ENCODE results near the gene PPIP5K1.

PPIP5K1 gene

DNA sequence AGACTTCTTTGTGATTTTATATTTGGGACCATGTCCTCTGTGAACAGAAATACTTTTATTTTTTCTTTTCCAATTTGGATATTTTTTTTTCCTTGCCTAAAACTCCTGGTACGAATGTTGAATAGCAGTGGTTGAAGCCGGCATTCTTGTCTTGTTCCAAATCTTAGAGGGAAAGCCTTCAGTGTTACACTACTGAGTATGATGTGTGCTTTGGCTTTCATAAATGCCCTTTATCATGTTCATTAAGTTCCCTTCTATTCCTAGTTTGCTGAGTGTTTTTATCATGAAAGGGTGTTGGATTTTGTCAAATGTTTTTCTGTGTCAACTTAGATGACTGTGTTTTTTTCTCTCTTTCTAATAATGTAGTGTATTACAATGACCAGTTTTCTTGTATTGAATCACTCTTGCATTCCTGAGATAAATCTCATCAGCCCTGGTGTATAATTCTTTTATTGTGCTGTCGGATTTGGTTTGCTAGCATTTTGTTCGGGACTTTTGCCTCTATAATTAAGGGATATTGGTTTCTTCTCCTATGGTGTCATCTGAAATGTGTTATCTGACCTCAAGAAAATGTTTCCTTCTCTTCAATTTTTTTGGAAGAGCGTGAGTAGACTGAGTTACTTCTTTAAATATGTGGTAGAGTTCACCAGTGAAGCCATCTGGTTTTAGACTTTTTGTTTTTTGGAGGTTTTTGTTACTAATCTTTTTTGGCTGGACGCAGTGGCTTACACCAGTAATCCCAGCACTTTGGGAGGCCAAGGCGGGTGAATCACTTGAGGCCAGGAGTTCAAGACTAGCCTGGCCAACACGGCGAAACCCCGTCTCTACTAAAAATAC, 39.3 kb downstream of the PPIP5K1 start:
- Histone ChIP-seq H3K27ac (replicated peaks) (no peak overlapping the region), H3K27me3 (ENCODE audit: insufficient read depth, poor library complexity, severe bottlenecking) (no peaks in the 10 kb centered on the region), H3K4me3 (replicated peaks; ENCODE audit: insufficient read depth, low read length) (no peak overlapping the region)
- no peak for TF ChIP-seq GABPA (IDR thresholded peaks at IDR 0.05; ENCODE audit: low read depth)
- TF ChIP-seq SPI1 (IDR thresholded peaks at IDR 0.05; ENCODE audit: borderline replicate concordance, low read depth): no peak
- TF ChIP-seq, protein P1, sequence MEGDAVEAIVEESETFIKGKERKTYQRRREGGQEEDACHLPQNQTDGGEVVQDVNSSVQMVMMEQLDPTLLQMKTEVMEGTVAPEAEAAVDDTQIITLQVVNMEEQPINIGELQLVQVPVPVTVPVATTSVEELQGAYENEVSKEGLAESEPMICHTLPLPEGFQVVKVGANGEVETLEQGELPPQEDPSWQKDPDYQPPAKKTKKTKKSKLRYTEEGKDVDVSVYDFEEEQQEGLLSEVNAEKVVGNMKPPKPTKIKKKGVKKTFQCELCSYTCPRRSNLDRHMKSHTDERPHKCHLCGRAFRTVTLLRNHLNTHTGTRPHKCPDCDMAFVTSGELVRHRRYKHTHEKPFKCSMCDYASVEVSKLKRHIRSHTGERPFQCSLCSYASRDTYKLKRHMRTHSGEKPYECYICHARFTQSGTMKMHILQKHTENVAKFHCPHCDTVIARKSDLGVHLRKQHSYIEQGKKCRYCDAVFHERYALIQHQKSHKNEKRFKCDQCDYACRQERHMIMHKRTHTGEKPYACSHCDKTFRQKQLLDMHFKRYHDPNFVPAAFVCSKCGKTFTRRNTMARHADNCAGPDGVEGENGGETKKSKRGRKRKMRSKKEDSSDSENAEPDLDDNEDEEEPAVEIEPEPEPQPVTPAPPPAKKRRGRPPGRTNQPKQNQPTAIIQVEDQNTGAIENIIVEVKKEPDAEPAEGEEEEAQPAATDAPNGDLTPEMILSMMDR (IDR thresholded peaks at IDR 0.05; ENCODE audit: insufficient read depth, low read length): no peak
- TF ChIP-seq, protein P2, sequence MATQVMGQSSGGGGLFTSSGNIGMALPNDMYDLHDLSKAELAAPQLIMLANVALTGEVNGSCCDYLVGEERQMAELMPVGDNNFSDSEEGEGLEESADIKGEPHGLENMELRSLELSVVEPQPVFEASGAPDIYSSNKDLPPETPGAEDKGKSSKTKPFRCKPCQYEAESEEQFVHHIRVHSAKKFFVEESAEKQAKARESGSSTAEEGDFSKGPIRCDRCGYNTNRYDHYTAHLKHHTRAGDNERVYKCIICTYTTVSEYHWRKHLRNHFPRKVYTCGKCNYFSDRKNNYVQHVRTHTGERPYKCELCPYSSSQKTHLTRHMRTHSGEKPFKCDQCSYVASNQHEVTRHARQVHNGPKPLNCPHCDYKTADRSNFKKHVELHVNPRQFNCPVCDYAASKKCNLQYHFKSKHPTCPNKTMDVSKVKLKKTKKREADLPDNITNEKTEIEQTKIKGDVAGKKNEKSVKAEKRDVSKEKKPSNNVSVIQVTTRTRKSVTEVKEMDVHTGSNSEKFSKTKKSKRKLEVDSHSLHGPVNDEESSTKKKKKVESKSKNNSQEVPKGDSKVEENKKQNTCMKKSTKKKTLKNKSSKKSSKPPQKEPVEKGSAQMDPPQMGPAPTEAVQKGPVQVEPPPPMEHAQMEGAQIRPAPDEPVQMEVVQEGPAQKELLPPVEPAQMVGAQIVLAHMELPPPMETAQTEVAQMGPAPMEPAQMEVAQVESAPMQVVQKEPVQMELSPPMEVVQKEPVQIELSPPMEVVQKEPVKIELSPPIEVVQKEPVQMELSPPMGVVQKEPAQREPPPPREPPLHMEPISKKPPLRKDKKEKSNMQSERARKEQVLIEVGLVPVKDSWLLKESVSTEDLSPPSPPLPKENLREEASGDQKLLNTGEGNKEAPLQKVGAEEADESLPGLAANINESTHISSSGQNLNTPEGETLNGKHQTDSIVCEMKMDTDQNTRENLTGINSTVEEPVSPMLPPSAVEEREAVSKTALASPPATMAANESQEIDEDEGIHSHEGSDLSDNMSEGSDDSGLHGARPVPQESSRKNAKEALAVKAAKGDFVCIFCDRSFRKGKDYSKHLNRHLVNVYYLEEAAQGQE (IDR thresholded peaks at IDR 0.05; ENCODE audit: insufficient replicate concordance, low read depth): no peak
- TF ChIP-seq POLR2AphosphoS5 (IDR thresholded peaks at IDR 0.05; ENCODE audit: low read depth): no peak
- no peak for DNase-seq (ENCODE audit: low read depth in 1 of 2, low spot score in 1 of 2)

DNA sequence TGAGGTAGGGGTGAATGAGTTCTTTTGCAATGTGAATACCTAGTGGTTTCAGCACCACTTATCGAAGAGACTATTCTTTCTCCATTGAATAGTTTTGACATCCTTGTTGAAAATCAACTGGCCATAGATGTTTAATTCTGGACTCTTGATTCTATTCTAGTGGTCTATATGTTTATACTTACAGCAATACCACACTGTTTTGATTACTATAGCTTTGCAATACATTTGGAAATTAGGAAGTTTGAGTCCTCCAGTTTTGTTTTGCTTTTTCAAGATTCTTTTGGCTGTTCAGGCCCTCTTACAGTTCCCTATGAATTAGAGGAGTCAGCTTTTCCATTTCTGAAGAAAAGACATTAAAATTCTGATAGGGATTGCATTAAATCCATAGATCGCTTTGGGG, 42.5 kb downstream of the PPIP5K1 start:
- Histone ChIP-seq H3K4me3 (replicated peaks; ENCODE audit: insufficient read depth, low read length) (no peak overlapping the region), H3K27me3 (ENCODE audit: insufficient read depth, poor library complexity, severe bottlenecking) (no peaks in the 10 kb centered on the region), H3K27ac (replicated peaks) (no peak overlapping the region)
- TF ChIP-seq, protein P1 (IDR thresholded peaks at IDR 0.05; ENCODE audit: insufficient read depth, low read length): no peak
- TF ChIP-seq, protein P2 (IDR thresholded peaks at IDR 0.05; ENCODE audit: insufficient replicate concordance, low read depth): no peak
- TF ChIP-seq POLR2AphosphoS5 (IDR thresholded peaks at IDR 0.05; ENCODE audit: low read depth) (no peak), GABPA (IDR thresholded peaks at IDR 0.05; ENCODE audit: low read depth) (no peak), SPI1 (IDR thresholded peaks at IDR 0.05; ENCODE audit: borderline replicate concordance, low read depth) (no peak)
- DNase-seq (ENCODE audit: low read depth in 1 of 2, low spot score in 1 of 2): no peak

DNA sequence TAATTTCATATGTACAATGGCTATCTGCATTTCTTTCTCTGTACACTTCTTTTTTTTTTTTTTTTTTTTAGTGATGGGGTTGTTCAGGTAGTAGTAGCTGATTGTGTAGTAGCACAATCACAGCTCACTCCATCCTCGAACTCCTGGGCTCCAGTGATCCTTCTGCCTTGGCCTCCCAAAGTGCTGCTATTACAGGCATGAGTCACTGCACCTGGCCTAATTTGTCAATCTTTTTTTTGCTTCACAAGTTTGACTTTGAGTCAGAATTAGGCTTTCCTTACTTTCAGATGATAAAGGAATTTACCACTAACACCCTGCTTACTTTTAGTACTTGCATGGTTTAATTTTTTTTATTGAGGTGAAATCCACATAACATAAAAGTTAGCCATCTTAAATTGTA, 44.6 kb downstream of the PPIP5K1 start:
- Histone ChIP-seq H3K4me3 (replicated peaks; ENCODE audit: insufficient read depth, low read length) (no peak overlapping the region), H3K27ac (replicated peaks) (no peak overlapping the region), H3K27me3 (ENCODE audit: insufficient read depth, poor library complexity, severe bottlenecking) (no peaks in the 10 kb centered on the region)
- DNase-seq (ENCODE audit: low read depth in 1 of 2, low spot score in 1 of 2): no peak
- TF ChIP-seq, protein P2 (IDR thresholded peaks at IDR 0.05; ENCODE audit: insufficient replicate concordance, low read depth): no peak
- TF ChIP-seq, protein P1 (IDR thresholded peaks at IDR 0.05; ENCODE audit: insufficient read depth, low read length): no peak
- TF ChIP-seq GABPA (IDR thresholded peaks at IDR 0.05; ENCODE audit: low read depth) (no peak), SPI1 (IDR thresholded peaks at IDR 0.05; ENCODE audit: borderline replicate concordance, low read depth) (no peak), POLR2AphosphoS5 (IDR thresholded peaks at IDR 0.05; ENCODE audit: low read depth) (no peak)

Data from HL-60 (cell line).